Stomach (tissue), 9 donors: ENCODE measurements around the gene C4orf50. TPM values are rescaled to one million over a fixed set of nuclear protein-coding genes. Genes with fewer than 3 reads are reported as not detected.
A peak's percentile ranks its signal among the peaks of the same experiment; 100 is the strongest.

Source experiments
- DNase-seq, 2 donors: peaks; one replicate each; pipeline versions ENCODE4 v3.0.0 to v3.0.0-alpha.2; 2013 to 2019
- H3K27ac ChIP-seq, 5 donors: fragments of 200-600 bp in 4 of 5; sonication (generic) in 4 of 5; one replicate each; pipeline ENCODE4 v1.5.1; 2013 to 2019; ENCODE audit warnings: mild to moderate bottlenecking in 1 of 5, moderate library complexity in 1 of 5
- H3K27me3 ChIP-seq, 3 donors: fragments of 200-600 bp; sonication (generic); one replicate each; pipeline ENCODE4 v1.5.1; 2017 to 2019; ENCODE audit warnings: mixed run types in 1 of 3
- H3K36me3 ChIP-seq, 4 donors: fragments of 200-600 bp; sonication (generic); 1 replicate in 3 of 4; 2 replicates in 1 of 4; pipeline ENCODE4 v1.5.1; 2016 to 2019
- H3K4me1 ChIP-seq, 4 donors: fragments of 200-600 bp; sonication (generic); one replicate each; pipeline ENCODE4 v1.5.1; 2016 to 2019
- H3K4me3 ChIP-seq, 4 donors: fragments of 200-600 bp; sonication (generic) in 3 of 4; one replicate each; pipeline ENCODE4 v1.5.1; 2016 to 2019; ENCODE audit warnings: mild to moderate bottlenecking in 1 of 4
- H3K9me3 ChIP-seq, 4 donors: fragments of 200-600 bp; sonication (generic); one replicate each; pipeline ENCODE4 v1.5.1; 2016 to 2019
- CTCF ChIP-seq, 7 experiments: fragments of 450-650 bp in 4 of 7; fragments of 200-600 bp in 3 of 7; sonication (generic) in 3 of 7; IDR thresholded peaks; one replicate each; pipeline ENCODE4 v1.5.1; 2016 to 2019; ENCODE audit warnings: antibody characterized with exemption in 7 of 7, control low read depth in 2 of 7, mild to moderate bottlenecking in 1 of 7
- EP300 ChIP-seq: sonication (generic); formaldehyde crosslinking; IDR thresholded peaks from one replicate; pipeline ENCODE4 v1.6.1; 2017; ENCODE audit warnings: antibody characterized with exemption
- POLR2A ChIP-seq, 4 donors: fragments of 450-650 bp; IDR thresholded peaks; one replicate each; pipeline ENCODE4 v1.6.1; 2016; ENCODE audit warnings: antibody characterized with exemption in 4 of 4, control low read depth in 2 of 4, mild to moderate bottlenecking in 1 of 4, moderate library complexity in 1 of 4
- POLR2AphosphoS5 ChIP-seq, 3 donors: sonication (generic); formaldehyde crosslinking; IDR thresholded peaks; one replicate each; pipeline ENCODE4 v1.6.1; 2016; ENCODE audit warnings: antibody characterized with exemption in 3 of 3
- WGBS, 5 donors: extraction: QIAGEN DNeasy Blood & Tissue Kit in 3 of 5; methylation state at CpG; one replicate each; pipeline versions ENCODE4 v1.1.5 to v1.1.7; 2013 to 2018; 5-methylcytosine and 5-hydroxymethylcytosine counted together
- intact Hi-C: fragments of 100-400 bp; cut with DNase I; formaldehyde crosslinking; loops from one replicate; pipeline ENCODE4 v1.15.1; 2023; ENCODE audit warnings: low total_unique reads
- polyA plus RNA-seq, 3 donors: library from polyadenylated mRNA; stranded (reverse); fragments of 200-250 nt; gene quantifications; one replicate each; pipeline ENCODE4 v1.2.3, GENCODE V29; 2013
- total RNA-seq, 5 donors: library from RNA; depleted of rRNA; stranded (reverse); fragments of >200 nt; gene quantifications; one replicate each; pipeline versions ENCODE4 v1.1.0 to v1.2.3, GENCODE V29; 2014 to 2016
- donor health status: healthy with polysubstance abuse.
- donor health status: Bipolar disorder and iron deficiency.
- donor health status: healthy.

Gene C4orf50
- total and polyA plus RNA-seq, 8 donors = under 0.01 to 1.8 (median 0.85) TPM; not detected in 4

GRCh38 chr4:6052679-6053078 lies 34.4 kb upstream of the C4orf50 start:
- Histone ChIP-seq H3K27me3 (no peaks in the 10 kb centered on the region), H3K9me3 (peaks cover 0 to 10% (median 7%) of the 10 kb centered on the region in 4 donors), H3K4me3 (no peak overlapping the region), H3K36me3 (no peaks in the 10 kb centered on the region), H3K4me1 (peaks cover 0 to 9% (median 3%) of the 10 kb centered on the region in 4 donors), H3K27ac (peak overlapping the region; percentile 31 to 60 (median 45))
- TF ChIP-seq EP300 (no peak), CTCF (IDR thresholded peaks at IDR 0.05) (no peak), POLR2AphosphoS5 (IDR thresholded peaks at IDR 0.05) (no peak), POLR2A (IDR thresholded peaks at IDR 0.05) (no peak)
- intact Hi-C loops = no loop called here
- WGBS, 5 donors = 31 to 60% (median 46%) methylated on average over 6 of the region's 6 CpGs
- DNase-seq = peak in 1 of 2 donors; percentile 58

GRCh38 chr4:6050551-6050950 lies 32.3 kb upstream of the C4orf50 start:
- Histone ChIP-seq H3K9me3 (no peaks in the 10 kb centered on the region), H3K4me3 (no peak overlapping the region), H3K36me3 (no peaks in the 10 kb centered on the region), H3K27ac (no peak overlapping the region), H3K27me3 (peaks cover 0 to 11% (median 0%) of the 10 kb centered on the region in 3 donors), H3K4me1 (peaks cover 0 to 9% (median 3%) of the 10 kb centered on the region in 4 donors)
- 65 to 75% (median 69%) methylated on average over 17 of the region's 17 CpGs for WGBS, 5 donors
- intact Hi-C loops = no loop called here
- DNase-seq = no peak
- TF ChIP-seq CTCF (IDR thresholded peaks at IDR 0.05) = no peak
- no peak for TF ChIP-seq POLR2AphosphoS5 (IDR thresholded peaks at IDR 0.05)
- TF ChIP-seq EP300 = no peak
- no peak for TF ChIP-seq POLR2A (IDR thresholded peaks at IDR 0.05)

GRCh38 chr4:6049985-6050384 lies 31.8 kb upstream of the C4orf50 start:
- Histone ChIP-seq H3K36me3 (no peaks in the 10 kb centered on the region), H3K27me3 (peaks cover 0 to 14% (median 0%) of the 10 kb centered on the region in 3 donors), H3K4me3 (no peak overlapping the region), H3K9me3 (no peaks in the 10 kb centered on the region), H3K27ac (no peak overlapping the region), H3K4me1 (peaks cover 0 to 9% (median 3%) of the 10 kb centered on the region in 4 donors)
- WGBS, 5 donors = 78 to 91% (median 86%) methylated on average over 8 of the region's 8 CpGs
- TF ChIP-seq EP300 = no peak
- TF ChIP-seq CTCF (IDR thresholded peaks at IDR 0.05) = no peak
- no peak for TF ChIP-seq POLR2A (IDR thresholded peaks at IDR 0.05)
- TF ChIP-seq POLR2AphosphoS5 (IDR thresholded peaks at IDR 0.05) = no peak
- intact Hi-C loops = no loop called here
- DNase-seq = no peak

- Histone ChIP-seq H3K27me3 (peaks cover 0 to 21% (median 0%) of the 10 kb centered on the region in 3 donors), H3K27ac (no peak overlapping the region), H3K4me1 (peaks cover 0 to 9% (median 3%) of the 10 kb centered on the region in 4 donors), H3K36me3 (no peaks in the 10 kb centered on the region), H3K9me3 (no peaks in the 10 kb centered on the region), H3K4me3 (no peak overlapping the region)
- 93 to 96% (median 94%) methylated on average over 12 of the region's 12 CpGs for WGBS, 5 donors
- DNase-seq = no peak
- TF ChIP-seq POLR2AphosphoS5 (IDR thresholded peaks at IDR 0.05) (no peak), POLR2A (IDR thresholded peaks at IDR 0.05) (no peak), EP300 (no peak), CTCF (IDR thresholded peaks at IDR 0.05) (no peak)
- intact Hi-C loops = no loop called here
Measured at GRCh38 chr4:6049278-6049677, 31.0 kb upstream of the C4orf50 start.
